M059J (cell line): ENCODE data around the gene ACTC1. TPM values are rescaled to one million over a fixed set of nuclear protein-coding genes. Genes with fewer than 3 reads are reported as not detected.

Experiments
- DNase-seq: peaks from one replicate; pipeline ENCODE4 v3.0.0-alpha.2; 2012; ENCODE audit warnings: low read depth
- total RNA-seq: library from RNA; depleted of rRNA; stranded (reverse); fragments of >200 nt; shearing (Covaris generic); gene quantifications from 2 replicates; pipeline ENCODE4 v1.2.3, GENCODE V29; 2014; rRNA removed

ACTC1 gene
- total RNA-seq, 1 experiment from 2014 or later: 2.9 TPM

DNA sequence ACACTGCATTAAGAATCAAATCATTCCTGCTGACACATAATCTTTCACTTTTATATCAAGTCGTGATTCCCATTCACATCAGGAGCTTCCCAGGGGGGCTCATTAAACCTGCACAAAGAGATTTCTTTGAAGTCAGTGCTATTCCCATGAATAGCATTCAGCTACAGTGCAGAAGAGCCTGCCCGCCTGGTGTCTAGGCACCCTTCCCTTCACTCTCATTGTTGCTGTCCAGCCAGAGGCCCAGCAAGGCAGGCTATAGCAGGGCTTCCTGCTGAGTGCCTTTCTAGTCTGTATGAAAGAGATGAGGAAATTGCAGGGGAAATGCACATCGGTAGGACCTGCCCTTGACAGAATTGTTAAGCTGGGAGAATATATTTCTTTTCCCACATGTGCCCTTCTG, 36.0 kb downstream of the ACTC1 start:
- DNase-seq: no peak

GRCh38 chr15:34757262-34757661, 38.1 kb downstream of the ACTC1 start:
- DNase-seq: no peak

DNA sequence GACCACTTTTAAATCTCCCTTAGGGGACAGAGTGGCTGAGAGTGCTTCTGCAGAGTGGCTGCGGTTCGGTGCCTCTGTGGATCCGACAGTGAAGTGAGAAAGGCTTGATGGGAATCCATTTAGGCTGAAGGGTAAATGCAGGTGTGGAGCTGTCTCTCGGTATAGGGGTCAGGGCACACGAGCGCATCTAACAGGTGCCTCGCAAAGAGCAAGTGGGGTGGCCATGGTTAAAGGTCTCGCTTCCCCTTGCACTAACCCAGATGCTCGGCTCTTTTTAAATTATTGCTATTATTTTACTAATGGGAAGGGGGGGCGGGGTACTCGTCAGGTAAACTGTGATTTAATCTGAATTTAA, 40.0 kb downstream of the ACTC1 start:
- no peak for DNase-seq

DNA sequence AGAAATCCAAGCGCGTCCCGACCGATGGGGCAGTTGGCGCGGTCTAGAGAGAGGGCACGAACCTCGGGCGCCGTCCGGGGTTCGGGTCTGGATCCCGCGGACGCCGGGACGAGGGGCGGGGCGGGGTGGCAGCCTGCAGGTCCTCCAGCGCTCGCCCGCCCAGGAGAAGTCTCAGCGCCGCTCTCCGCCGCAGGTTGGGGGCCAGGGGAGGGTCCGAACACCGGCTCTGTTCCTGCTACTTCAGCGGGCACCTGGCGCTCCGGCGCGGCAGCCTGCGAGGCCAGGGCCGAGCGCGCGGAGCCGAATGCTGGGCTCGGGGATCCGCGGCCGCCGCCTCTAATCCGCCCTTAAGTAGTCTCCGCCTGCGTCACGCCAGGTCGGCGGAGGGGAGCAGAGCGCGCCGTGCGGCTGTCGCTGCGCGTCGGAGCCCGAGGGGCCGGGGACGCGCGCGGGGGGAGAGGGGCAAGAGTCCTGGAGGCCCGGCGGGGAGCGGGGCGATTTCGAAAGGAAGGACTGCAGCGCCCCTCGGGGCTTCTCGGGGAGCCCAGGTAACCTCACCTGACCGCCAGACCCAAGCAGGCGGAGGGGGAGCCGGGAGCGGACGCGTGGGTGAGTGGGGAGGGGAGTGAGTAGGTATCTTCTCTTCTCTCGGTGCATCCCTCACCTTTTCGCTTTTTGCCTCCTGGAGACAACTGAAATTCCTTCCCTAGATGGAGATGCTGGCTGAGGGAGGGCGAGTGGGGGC, 40.5 kb downstream of the ACTC1 start, which contains the start of gene GJD2:
TSS of gene GJD2 (minus strand) at position 325 of the 745 bp plus-strand sequence. CDS start 510 bp downstream, outside the sequence.
- DNase-seq: no peak

- no peak for DNase-seq
These were observed 41.2 kb downstream of the ACTC1 start for GRCh38 chr15:34754171-34754601.

DNA sequence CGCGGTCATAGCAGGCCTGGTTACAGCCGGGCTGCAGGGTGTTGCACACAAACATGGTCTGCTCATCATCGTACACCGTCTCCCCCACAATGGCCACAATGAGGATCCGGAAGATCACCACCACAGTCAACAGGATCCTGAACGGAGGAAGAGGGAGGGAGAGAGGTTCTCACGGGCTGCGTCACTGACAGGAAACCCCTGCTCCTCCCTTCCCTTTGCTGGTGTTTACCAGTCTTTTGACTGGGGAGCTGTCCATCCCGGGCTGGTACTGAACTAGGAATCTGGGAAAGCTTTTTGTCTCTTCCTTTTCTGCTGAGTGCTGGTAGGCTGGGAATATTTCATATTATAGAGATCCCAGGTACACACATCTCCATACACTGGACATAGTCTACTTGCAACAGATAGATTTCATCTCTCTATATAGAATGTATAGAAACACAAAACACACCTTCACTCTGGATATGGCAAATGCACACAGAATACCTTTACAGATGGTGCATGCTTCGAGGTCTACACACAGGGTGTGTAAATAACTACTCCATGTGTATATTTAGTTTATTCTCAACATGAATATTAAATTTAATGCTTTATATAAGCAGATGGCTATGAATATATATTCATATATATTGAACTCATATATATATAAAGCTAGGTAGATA, 42.0 kb downstream of the ACTC1 start:
- DNase-seq: peak; percentile 49

GRCh38 chr15:34749691-34750090, 45.7 kb downstream of the ACTC1 start:
- DNase-seq: no peak

Other genes with a start within 250 kb of the ACTC1 start
- gene GOLGA8B, start 211.9 kb downstream of the ACTC1 start, total RNA-seq: 3.3 and 9.0 TPM in 2 replicates
- not detected in 2 replicates for gene GJD2, start 40.6 kb downstream of the ACTC1 start, total RNA-seq
- 16.1 and 19.7 TPM in 2 replicates for gene AQR, start 174.2 kb upstream of the ACTC1 start, total RNA-seq
- 13.9 and 18.0 TPM in 2 replicates for gene ZNF770, start 192.7 kb upstream of the ACTC1 start, total RNA-seq